ENCODE data around the gene DLG5.

The DLG5 gene

GRCh38 chr10:77817541-77817940 is 109.0 kb downstream of the DLG5 start:
- DNase-seq = no peak

- DNase-seq = no peak
Measured at GRCh38 chr10:77816311-77816710, 110.2 kb downstream of the DLG5 start.

GRCh38 chr10:77812741-77813140 is 113.8 kb downstream of the DLG5 start:
- DNase-seq = no peak

DNA sequence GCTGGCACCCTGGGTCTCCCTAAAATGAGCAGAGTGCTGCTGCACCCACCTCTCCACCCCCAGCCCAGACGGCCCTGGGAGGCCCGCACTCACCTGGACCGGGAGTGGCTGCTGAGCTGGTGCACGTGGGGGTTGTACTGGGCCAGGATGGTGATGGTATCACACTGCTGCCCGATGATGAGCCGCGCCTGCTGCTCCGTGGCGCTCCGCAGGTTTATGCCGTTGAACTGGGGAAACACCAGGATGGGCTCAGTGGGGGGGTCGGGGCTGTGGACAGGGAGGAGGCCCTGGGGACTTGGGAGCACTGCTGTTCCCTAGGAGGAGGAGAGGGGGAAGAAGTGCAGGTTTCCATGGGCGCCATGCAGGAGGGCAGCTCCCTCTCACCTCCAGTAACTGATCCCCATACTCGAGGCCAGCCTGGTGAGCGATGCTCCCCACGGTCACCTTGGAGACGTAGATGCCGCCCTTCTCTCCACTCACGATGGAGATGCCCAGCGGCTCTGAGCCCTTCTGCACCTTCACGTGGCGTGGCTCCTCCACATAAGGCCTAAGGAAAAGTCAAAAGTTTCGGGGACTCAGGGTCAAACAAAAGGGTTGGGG is 114.6 kb downstream of the DLG5 start:
- DNase-seq = no peak

- no peak for DNase-seq
Measured at GRCh38 chr10:77810446-77811335, 115.9 kb downstream of the DLG5 start.

- no peak for DNase-seq
Measured at GRCh38 chr10:77809336-77809735, 117.2 kb downstream of the DLG5 start.

- DNase-seq = no peak
Measured at GRCh38 chr10:77807706-77808105, 118.8 kb downstream of the DLG5 start.

DNA sequence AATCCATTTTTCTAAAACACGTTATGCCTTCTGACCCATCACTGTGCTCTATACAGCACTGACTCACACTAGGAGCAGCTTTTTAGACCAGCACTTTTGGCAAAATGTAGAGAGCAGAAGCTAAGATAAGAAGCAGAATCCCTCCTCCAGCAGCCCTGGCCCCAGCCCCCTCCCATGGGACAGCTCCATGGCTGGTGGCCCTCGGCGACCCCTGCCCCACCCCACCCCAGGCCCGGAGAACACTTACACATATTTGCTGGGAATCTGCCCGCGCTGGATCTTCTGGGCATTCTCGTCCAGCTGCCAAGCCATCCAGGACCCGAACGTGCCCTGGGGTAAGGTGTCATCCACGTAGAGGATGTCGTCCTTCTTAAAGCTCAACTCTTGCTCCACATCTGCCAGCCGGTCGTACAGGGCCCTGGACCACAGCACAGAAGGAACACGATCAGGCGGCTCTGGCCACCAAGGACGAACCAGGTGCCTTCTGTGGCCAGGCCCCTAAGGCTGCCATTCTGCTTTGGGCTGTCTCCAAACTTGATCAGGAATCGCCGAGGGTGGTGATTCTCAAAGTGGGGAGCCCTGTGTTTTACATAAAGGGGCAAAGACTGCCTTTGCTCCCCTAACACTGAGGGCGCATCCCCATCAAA is 119.9 kb downstream of the DLG5 start:
- DNase-seq = no peak

- no peak for DNase-seq
Measured at GRCh38 chr10:77805676-77806075, 120.9 kb downstream of the DLG5 start.

DNA sequence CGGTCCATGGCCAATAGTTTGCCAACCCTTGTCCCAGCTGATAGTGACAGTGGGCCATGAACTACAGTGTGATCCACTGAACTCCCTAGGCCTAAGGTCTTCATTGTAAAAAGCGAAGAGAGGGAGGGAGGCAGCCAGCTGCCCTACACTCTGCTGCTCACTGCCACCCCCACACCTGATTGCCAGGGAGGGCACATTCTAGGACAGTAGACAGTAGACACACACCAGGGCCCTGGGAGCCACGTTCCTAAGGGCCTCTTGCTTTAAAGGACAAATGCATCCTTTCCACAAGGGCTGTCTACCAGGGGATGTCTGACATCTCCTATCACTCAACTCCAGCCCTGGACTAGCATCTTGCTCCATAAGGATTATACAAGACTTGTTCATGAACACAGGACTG is 122.2 kb downstream of the DLG5 start:
- no peak for DNase-seq

DNA sequence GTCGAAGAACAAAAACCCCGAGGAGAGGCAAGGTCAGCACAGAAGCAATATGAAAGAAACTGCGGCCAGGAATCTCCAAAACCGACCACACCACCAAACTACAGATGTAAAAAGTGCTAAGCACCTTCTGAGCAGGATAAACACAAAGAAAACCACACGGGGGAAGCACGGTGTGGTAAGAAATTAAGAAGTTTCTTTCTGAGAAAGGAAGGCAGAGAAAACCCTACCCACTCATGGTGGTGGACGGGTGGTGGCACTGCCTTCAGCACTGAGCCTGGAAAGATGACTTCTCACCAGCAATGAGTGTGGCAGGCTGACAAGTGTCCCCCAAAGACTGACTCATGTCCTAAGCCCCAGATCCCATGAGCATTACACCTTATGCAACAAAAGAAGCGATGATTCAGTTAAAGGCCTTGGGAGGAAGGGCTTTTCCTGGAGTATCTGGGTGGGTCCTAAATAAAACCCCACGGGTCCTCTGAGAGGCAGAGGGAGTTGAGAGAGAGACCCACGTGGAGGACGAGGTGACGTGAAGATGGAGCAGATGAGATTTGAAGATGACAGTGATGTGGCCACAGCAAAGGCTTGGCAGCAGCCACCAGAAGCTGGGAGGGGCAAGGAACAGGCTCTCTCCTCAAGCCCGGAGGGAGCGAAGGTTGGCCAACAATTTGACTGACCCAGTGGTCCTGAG is 124.9 kb downstream of the DLG5 start:
- no peak for DNase-seq

DNA sequence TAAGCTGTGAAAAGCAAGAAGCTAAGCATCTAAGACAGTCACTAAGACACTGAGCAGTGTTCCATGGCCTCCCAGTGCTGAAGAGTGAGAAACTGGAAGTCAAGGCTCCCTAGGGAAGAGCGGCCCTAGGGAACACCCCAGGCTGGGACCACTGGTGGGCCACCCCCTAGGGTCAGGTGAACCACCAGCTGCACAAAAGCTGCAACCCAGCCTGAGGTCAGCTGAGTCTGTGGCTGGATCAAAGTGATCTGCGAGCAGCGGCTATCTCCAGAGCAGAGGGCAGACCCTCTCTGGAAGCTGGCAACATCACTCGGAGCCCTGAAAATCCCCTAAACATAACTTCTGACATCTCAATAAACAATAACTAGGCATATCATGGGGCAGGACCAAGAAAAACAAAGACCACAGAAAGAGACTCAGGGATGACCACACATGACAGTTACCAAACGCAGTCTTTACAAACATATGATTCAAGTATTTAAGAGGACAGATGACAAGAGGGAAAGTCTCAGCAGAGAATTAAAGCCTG is 125.8 kb downstream of the DLG5 start:
- no peak for DNase-seq

GRCh38 chr10:77800320-77800719 is 126.2 kb downstream of the DLG5 start:
- no peak for DNase-seq

DNA sequence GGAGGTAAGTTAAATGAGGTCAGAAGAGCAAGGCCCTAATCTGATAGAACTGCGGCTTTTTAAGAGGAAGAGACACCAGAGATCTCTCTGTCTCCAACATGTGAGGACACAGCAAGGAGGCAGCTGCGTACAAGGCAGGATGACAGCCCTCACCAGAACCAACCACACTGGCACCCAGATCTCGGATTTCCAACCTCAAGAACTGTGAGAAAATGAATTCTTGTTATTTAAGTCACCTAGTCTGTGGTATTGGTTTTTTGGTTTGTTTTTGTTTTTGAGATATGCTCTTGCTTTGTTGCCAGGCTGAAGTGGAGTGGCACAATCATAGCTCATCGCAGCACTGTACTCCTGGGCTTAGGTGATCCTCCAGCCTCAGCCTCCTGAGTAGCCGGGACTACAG is 127.2 kb downstream of the DLG5 start:
- no peak for DNase-seq

DNA sequence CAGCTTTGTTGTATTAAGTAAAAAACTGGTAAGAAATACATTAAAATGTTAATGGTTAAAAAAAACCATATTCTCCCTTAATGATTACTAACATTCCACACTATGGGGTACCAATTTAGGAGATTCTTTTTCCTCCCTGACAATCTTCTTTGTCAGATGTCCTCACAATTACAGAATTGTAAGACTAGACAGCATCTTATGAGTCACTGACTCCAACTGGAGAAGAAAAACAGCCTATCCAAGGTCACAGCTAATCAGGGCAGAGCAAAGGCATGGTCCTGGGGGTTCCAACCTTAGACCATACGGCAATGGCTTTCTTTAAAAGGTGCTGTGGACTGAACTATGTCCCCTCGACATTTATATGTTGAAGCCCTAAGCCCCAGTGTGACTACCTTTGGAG is 127.6 kb downstream of the DLG5 start:
- no peak for DNase-seq

DNA sequence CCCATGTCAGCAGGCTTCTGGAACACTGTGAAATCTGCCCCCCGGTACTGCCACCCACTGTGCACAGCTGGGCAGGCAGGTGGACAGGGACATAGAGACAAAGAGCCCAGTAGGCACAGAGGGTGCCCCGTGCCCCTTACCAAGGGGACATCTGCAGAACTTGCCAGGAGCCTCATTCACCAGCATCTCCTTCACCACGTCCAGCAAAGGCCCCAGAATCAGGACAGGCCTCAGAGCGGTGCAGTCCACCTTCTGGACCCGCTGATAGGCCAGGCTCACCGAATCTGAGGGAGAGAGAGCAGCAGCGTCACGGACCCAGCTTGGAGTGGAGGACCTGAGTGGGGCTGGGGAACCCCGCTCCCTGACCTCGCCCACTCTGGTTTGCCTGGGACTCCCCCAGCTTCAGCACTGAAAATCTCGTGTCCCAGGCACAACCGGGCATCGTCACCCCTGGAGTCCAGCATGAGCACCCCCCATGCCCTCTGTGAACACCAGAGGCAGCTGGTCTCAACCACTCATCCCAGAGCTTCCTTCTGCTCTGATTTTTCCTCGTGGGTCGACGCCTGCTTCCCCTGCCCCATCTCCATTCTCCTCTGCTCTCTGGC is 130.1 kb downstream of the DLG5 start:
- no peak for DNase-seq

GRCh38 chr10:77795426-77796055 is 131.0 kb downstream of the DLG5 start:
- DNase-seq = no peak

DNA sequence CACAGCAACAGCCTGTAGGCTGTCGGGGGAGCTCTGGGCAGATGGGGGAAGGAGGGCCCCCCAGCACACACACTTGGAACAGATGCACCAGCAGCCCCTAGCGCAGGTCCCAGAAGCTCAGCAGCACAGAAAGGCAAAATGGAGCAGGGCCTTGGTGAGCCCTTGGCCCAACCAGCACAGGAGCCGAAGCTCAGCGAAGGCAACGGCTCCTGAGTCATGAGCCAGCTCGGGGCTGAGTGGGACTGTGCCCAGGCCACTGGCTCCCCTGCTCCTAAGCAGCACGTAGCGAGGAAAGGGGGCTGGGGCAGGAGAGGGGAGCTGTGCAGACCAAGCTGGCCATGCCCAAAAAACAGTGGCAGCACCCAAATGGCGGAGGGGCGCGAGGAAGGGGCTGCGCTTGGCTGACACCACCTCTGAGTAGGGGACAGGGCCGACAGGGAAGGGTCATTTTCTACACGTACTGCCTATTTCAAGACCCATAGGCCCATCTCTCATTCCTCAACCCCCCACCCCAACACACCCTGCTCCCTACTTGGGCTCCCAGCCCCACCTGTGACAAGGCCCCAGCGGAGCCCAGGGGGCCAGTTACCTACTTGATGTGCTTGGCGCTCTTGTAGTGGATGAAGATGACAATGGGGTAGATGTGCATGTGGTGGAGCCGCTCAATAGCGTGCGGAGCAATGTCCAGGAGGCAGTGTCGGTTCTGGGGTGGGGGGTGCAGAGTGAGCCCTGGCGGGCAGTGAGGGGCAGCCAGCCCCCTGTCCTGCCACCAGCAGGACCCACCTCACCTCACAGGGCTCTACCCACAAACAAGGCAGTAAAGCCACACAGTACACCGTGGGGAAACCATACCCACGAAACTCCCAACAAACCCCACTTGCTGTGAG is 132.1 kb downstream of the DLG5 start:
- no peak for DNase-seq

DNA sequence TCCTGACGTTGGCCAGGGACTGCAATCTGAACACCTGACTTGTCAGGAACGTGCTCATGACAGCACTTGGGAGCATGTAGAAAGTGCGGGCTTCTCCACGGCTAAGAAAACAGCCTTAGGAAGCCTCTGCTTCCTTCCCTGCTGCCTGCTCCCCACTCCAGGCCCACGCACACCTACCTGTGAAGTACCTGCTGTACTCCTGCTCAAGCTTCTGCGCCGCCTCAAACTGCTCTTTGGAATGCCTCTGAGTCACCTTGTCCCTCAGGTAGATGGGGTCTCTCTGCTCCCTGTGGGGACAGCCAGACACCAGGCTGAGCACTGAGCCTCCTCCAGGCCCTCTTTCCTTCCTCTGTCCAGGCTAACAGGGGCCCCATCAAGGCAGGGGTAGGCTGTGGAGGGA is 132.7 kb downstream of the DLG5 start:
- no peak for DNase-seq

- DNase-seq = no peak
Measured at GRCh38 chr10:77792155-77792554, 134.4 kb downstream of the DLG5 start.

GRCh38 chr10:77791506-77791905 is 135.0 kb downstream of the DLG5 start:
- no peak for DNase-seq
